ENCODE results near the gene KIAA0513. TPM values are rescaled to one million over a fixed set of nuclear protein-coding genes. Genes with fewer than 3 reads are reported as not detected.

The KIAA0513 gene
- total and polyA plus RNA-seq, 2 of the 13 experiments (the other 11 are each of a cell fraction or from before 2014, with no cell fraction given), result 1.8 TPM

- TF ChIP-seq ZBED4 (CRISPR knock-in tag; IDR thresholded peaks at IDR 0.05; ENCODE audit: borderline replicate concordance) (no peak), ZNF281 (CRISPR knock-in tag; IDR thresholded peaks at IDR 0.05; ENCODE audit: borderline replicate concordance) (no peak), ZFP91 (CRISPR knock-in tag; IDR thresholded peaks at IDR 0.05; ENCODE audit: borderline replicate concordance) (peak; percentile 8; the same call in 1 of the 2 replicates), ZSCAN31 (CRISPR knock-in tag; IDR thresholded peaks at IDR 0.05; ENCODE audit: low read depth) (peak; percentile 59; the same call in 1 of the 2 replicates), HINFP (CRISPR knock-in tag; IDR thresholded peaks at IDR 0.05; ENCODE audit: low read depth) (0 out of 2 replicates have a peak, but pooled peaks have one; percentile 21), ATRX (CRISPR knock-in tag; IDR thresholded peaks at IDR 0.05; ENCODE audit: borderline replicate concordance) (no peak), CCAR2 (optimal IDR thresholded peaks at IDR 0.05; ENCODE audit: low read depth, low read length) (no peak)
These were observed 526 bp downstream of the KIAA0513 start (continued) for GRCh38 chr16:85027958-85028684.

All from HepG2 (cell line).